A549 (cell line): ENCODE results near the gene VDAC1. TPM values are rescaled to one million over a fixed set of nuclear protein-coding genes. Genes with fewer than 3 reads are reported as not detected.

ENCODE experiments used
- ATAC-seq, 2 experiments: fragments of 200-7000 bp in 1 of 2; fragments of >200 bp in 1 of 2; cut with Nextera tagmentation in 1 of 2; cut with Tn5 transposase in 1 of 2; 3 replicates each; pipeline versions ENCODE4 v1.8.0 to v1.9.1; 2018 to 2020; ENCODE audit warnings: mild to moderate bottlenecking in 1 of 2, moderate library complexity in 1 of 2
- CTCF ChIA-PET: fragments of 300-600 bp; sonication (Branson Sonifier 250); formaldehyde crosslinking; extraction: SDS; loops from one replicate; lab custom pipeline; 2021; ENCODE audit warnings: antibody characterized with exemption, inconsistent platforms; lab: Yijun Ruan, JAX
- POLR2A ChIA-PET: fragments of 350-600 bp; formaldehyde crosslinking; extraction: SDS; loops from one replicate; lab custom pipeline; 2021; ENCODE audit warnings: antibody characterized with exemption, inconsistent platforms; lab: Yijun Ruan, JAX
- DNase-seq, 2 experiments: peaks; one replicate each; pipeline versions ENCODE4 v3.0.0 to v3.0.0-alpha.2; 2011 to 2016; ENCODE audit warnings: low read depth in 1 of 2, low spot score in 1 of 2
- FAIRE-seq: peaks from 2 replicates; lab custom pipeline; 2011; peaks lifted over from hg19 to GRCh38; lab: Jason Lieb, UNC
- H3K27ac ChIP-seq, 2 experiments: fragments of >200 bp; sonication (Bioruptor Twin); formaldehyde crosslinking; 3 replicates each; pipeline ENCODE4 v1.5.1; 2016 to 2017
- H3K4me1 ChIP-seq: fragments of >200 bp; sonication (Bioruptor Twin); formaldehyde crosslinking; 3 replicates; pipeline ENCODE4 v1.6.1; 2016
- H3K4me2 ChIP-seq: fragments of >200 bp; sonication (Bioruptor Twin); formaldehyde crosslinking; 3 replicates; pipeline ENCODE4 v1.6.1; 2016
- H3K4me3 ChIP-seq: fragments of >200 bp; sonication (Bioruptor Twin); formaldehyde crosslinking; 3 replicates; pipeline ENCODE4 v1.5.1; 2016
- H3K9me3 ChIP-seq: fragments of >200 bp; sonication (Bioruptor Twin); formaldehyde crosslinking; 3 replicates; pipeline ENCODE4 v1.6.1; 2016
- BCL3 ChIP-seq: fragments of >200 bp; sonication (Bioruptor Twin); formaldehyde crosslinking; IDR thresholded peaks from 3 replicates; pipeline ENCODE4 v1.6.1; 2016
- CBX2 ChIP-seq: fragments of 200-600 bp; sonication (generic); IDR thresholded peaks from 2 replicates; pipeline ENCODE4 v1.6.1; 2016; ENCODE audit warnings: low read depth, mild to moderate bottlenecking, borderline replicate concordance
- CBX8 ChIP-seq: fragments of 200-600 bp; sonication (generic); IDR thresholded peaks from 2 replicates; pipeline ENCODE4 v1.6.1; 2016
- CHD4 ChIP-seq: fragments of 200-600 bp; sonication (generic); IDR thresholded peaks from 2 replicates; pipeline ENCODE4 v1.6.1; 2016; ENCODE audit warnings: antibody characterized with exemption, mild to moderate bottlenecking, borderline replicate concordance
- CTCF ChIP-seq: fragments of >200 bp; sonication (Bioruptor Twin); formaldehyde crosslinking; IDR thresholded peaks from 3 replicates; pipeline ENCODE4 v1.5.1; 2016
- EHMT2 ChIP-seq: fragments of 200-600 bp; sonication (generic); IDR thresholded peaks from 2 replicates; pipeline ENCODE4 v1.6.1; 2016; ENCODE audit warnings: antibody characterized with exemption, low read depth, mild to moderate bottlenecking, moderate library complexity
- ESRRA ChIP-seq: fragments of 150-350 bp; IDR thresholded peaks from 2 replicates; pipeline ENCODE4 v1.6.1; 2014; ENCODE audit warnings: mild to moderate bottlenecking, low read length, borderline replicate concordance
- FOXS1 ChIP-seq: fragments of 250-450 bp; sonication (Bioruptor Pico); IDR thresholded peaks from 2 replicates; pipeline ENCODE4 v1.5.0; 2020; ENCODE audit warnings: mild to moderate bottlenecking, moderate library complexity
- HDAC2 ChIP-seq: fragments of 200-600 bp; sonication (generic); IDR thresholded peaks from 2 replicates; pipeline ENCODE4 v1.6.1; 2016
- HOXB13 ChIP-seq: fragments of 250-450 bp; sonication (Bioruptor Pico); IDR thresholded peaks from 2 replicates; pipeline ENCODE4 v1.5.0; 2020; ENCODE audit warnings: low read depth, mild to moderate bottlenecking, moderate library complexity
- JUN ChIP-seq, 2 experiments: fragments of >200 bp; sonication (Bioruptor Twin); formaldehyde crosslinking; IDR thresholded peaks; 2 replicates in 1 of 2; 3 replicates in 1 of 2; pipeline ENCODE4 v1.6.1; 2016 to 2017
- JUNB ChIP-seq: fragments of >200 bp; sonication (Bioruptor Twin); formaldehyde crosslinking; IDR thresholded peaks from 2 replicates; pipeline ENCODE4 v1.6.1; 2016
- KDM5A ChIP-seq: fragments of 200-600 bp; sonication (generic); IDR thresholded peaks from 2 replicates; pipeline ENCODE4 v1.6.1; 2016; ENCODE audit warnings: antibody characterized with exemption, mild to moderate bottlenecking
- MAX ChIP-seq: IDR thresholded peaks from 2 replicates; pipeline ENCODE4 v1.6.1; 2012
- MAZ ChIP-seq: fragments of 150-350 bp; IDR thresholded peaks from 2 replicates; pipeline ENCODE4 v1.6.1; 2014; ENCODE audit warnings: antibody characterized with exemption, low read depth, low read length, borderline replicate concordance
- NR3C1 ChIP-seq: fragments of >200 bp; sonication (Bioruptor Twin); formaldehyde crosslinking; IDR thresholded peaks from 3 replicates; pipeline ENCODE4 v1.6.1; 2017
- PHF8 ChIP-seq: fragments of 200-600 bp; sonication (generic); IDR thresholded peaks from 2 replicates; pipeline ENCODE4 v1.6.1; 2016; ENCODE audit warnings: low read depth, mild to moderate bottlenecking, antibody characterized with exemption, moderate library complexity, borderline replicate concordance
- POLR2AphosphoS2 ChIP-seq: conservative IDR thresholded peaks from 2 replicates; pipeline ENCODE4 v1.6.1; 2012; ENCODE audit warnings: low read length, improper control_type of control experiment, inconsistent platforms
- REST ChIP-seq: fragments of 200-600 bp; sonication (generic); IDR thresholded peaks from 2 replicates; pipeline ENCODE4 v1.6.1; 2016; ENCODE audit warnings: antibody characterized with exemption, mild to moderate bottlenecking, moderate library complexity
- SREBF2 ChIP-seq: fragments of 450-650 bp; IDR thresholded peaks from 2 replicates; pipeline ENCODE4 v1.6.1; 2014; ENCODE audit warnings: mild to moderate bottlenecking, moderate library complexity
- TFCP2L1 ChIP-seq: fragments of 250-450 bp; sonication (Bioruptor Pico); IDR thresholded peaks from 2 replicates; pipeline ENCODE4 v1.5.0; 2021; ENCODE audit warnings: mild to moderate bottlenecking
- TP53 ChIP-seq: fragments of 250-450 bp; sonication (Bioruptor Pico); IDR thresholded peaks from 2 replicates; pipeline ENCODE4 v1.5.0; 2021; ENCODE audit warnings: mild to moderate bottlenecking, moderate library complexity
- USF2 ChIP-seq: fragments of 450-650 bp; IDR thresholded peaks from 2 replicates; pipeline ENCODE4 v1.6.1; 2014; ENCODE audit warnings: antibody characterized with exemption
- WGBS: methylation state at CpG from one replicate; pipeline ENCODE4 v1.1.6; 2017; ENCODE audit errors: missing lambda C conversion rate; 5-methylcytosine and 5-hydroxymethylcytosine counted together
- polyA plus RNA-seq, 4 experiments: library from polyadenylated mRNA; depleted of rRNA in 3 of 4; stranded (reverse); fragments of >200 nt; fragmentation: RNase III in 1 of 4; extraction: RNeasy Plus Mini Kit Qiagen cat#74134 plus additional on column Dnase treatment in 1 of 4; gene quantifications; 2 replicates in 3 of 4; 3 replicates in 1 of 4; pipeline ENCODE4 v1.2.3, GENCODE V29; 2011 to 2017

VDAC1 gene
- polyA plus RNA-seq, 2 of the 4 experiments (the other 2 are of a cell fraction), result 369 to 442 TPM

- POLR2A ChIA-PET, result interaction anchor here (0.5 to 1.1 kb wide), 2 partner anchors 10 to 27 kb away, joined by 3 to 4 read pairs; partner anchors contain the start of gene VDAC1
- no peak for FAIRE-seq
- Histone ChIP-seq H3K4me2 (peak overlapping the region; percentile 39; the same call in 2 of the 3 replicates), H3K4me1 (peaks cover 67% of the 10 kb centered on the region), H3K27ac (peak overlapping the region in 1 of 2 experiments; percentile 25; a peak in 3 of 6 replicates)
- 92% methylated on average over 6 of the region's 6 CpGs for WGBS
- TF ChIP-seq BCL3 (no peak), JUNB (no peak), JUN (IDR thresholded peaks at IDR 0.05) (no peak), EHMT2 (no peak), POLR2AphosphoS2 (no peak), HOXB13 (CRISPR knock-in tag) (no peak), REST (no peak), PHF8 (no peak), CBX2 (no peak), USF2 (no peak), TP53 (CRISPR knock-in tag) (no peak), MAX (no peak), TFCP2L1 (CRISPR knock-in tag) (no peak), NR3C1 (no peak), ESRRA (no peak), KDM5A (no peak), MAZ (no peak), CHD4 (no peak)
- TF ChIP-seq, all 56 proteins: peak for 0
- Histone ChIP-seq H3K4me3 (no peak overlapping the region), H3K9me3 (no peaks in the 10 kb centered on the region)
- no peak for ATAC-seq
- CTCF ChIA-PET, result interaction anchor here (1.1 to 9.8 kb wide), 8 partner anchors 9 to 571 kb away, joined by 3 to 91 read pairs (median 5); partner anchors contain the start of gene VDAC1
- DNase-seq, result no peak
Observed at GRCh38 chr5:133994990-133995333, 9.8 kb downstream of the VDAC1 start.

GRCh38 chr5:133994297-133994989, 10.3 kb downstream of the VDAC1 start:
- DNase-seq (no peak), FAIRE-seq (no peak), ATAC-seq (no peak)
- Histone ChIP-seq H3K27ac (peak overlapping the region; percentile 2 to 25; a peak in 3 of 6 replicates), H3K4me2 (peak overlapping the region; percentile 39), H3K4me1 (peaks cover 62% of the 10 kb centered on the region), H3K4me3 (no peak overlapping the region), H3K9me3 (no peaks in the 10 kb centered on the region)
- ChIA-PET POLR2A (interaction anchor here (1.1 kb wide), 1 partner anchor 11 kb away, joined by 4 read pairs; the partner anchor contains the start of gene VDAC1), CTCF (interaction anchor here (1.2 to 9.8 kb wide), 6 partner anchors 9 to 45 kb away, joined by 3 to 91 read pairs (median 16); no protein-coding TSS in a partner anchor)
- 77% methylated on average over 9 of the region's 9 CpGs for WGBS
- TF ChIP-seq REST (no peak), HDAC2 (no peak), FOXS1 (CRISPR knock-in tag) (no peak), HOXB13 (CRISPR knock-in tag) (no peak), CBX8 (no peak), JUN (IDR thresholded peaks at IDR 0.05) (no peak), PHF8 (no peak), CTCF (no peak), POLR2AphosphoS2 (no peak), SREBF2 (no peak)
